HG03139 (cell line): ENCODE data around the gene KCNH1.
"Not testable (repeated sequence)": the region's sequence is repeated elsewhere in the genome, so short reads cannot be mapped to it uniquely, and the experiment has no call there.

ENCODE experiments used
- ATAC-seq: cut with Tn5 transposase; IDR thresholded peaks from one replicate; pipeline ENCODE4 v1.9.1; 2021; ENCODE audit not compliant: unreplicated experiment

KCNH1 gene

GRCh38 chr1:211101481-211101880, 32.5 kb downstream of the KCNH1 start:
- no peak for ATAC-seq

GRCh38 chr1:211099393-211099792, 34.6 kb downstream of the KCNH1 start:
- no peak for ATAC-seq

GRCh38 chr1:211095381-211095780, 38.6 kb downstream of the KCNH1 start:
- no peak for ATAC-seq

- no peak for ATAC-seq
Measured at GRCh38 chr1:211092955-211093354, 41.0 kb downstream of the KCNH1 start.

GRCh38 chr1:211091867-211092266, 42.1 kb downstream of the KCNH1 start:
- ATAC-seq: no peak

- ATAC-seq: no peak
Measured at GRCh38 chr1:211089536-211089935, 44.4 kb downstream of the KCNH1 start.

GRCh38 chr1:211088156-211088555, 45.8 kb downstream of the KCNH1 start:
- ATAC-seq: no peak

GRCh38 chr1:211082824-211083223, 51.1 kb downstream of the KCNH1 start:
- ATAC-seq: no peak

- not testable (repeated sequence) for ATAC-seq
Measured at GRCh38 chr1:211081447-211081846, 52.5 kb downstream of the KCNH1 start.

- ATAC-seq: no peak
Measured at GRCh38 chr1:211068976-211069375, 65.0 kb downstream of the KCNH1 start.

- ATAC-seq: no peak
Measured at GRCh38 chr1:211066781-211067384, 67.1 kb downstream of the KCNH1 start.

GRCh38 chr1:211041838-211042237, 92.1 kb downstream of the KCNH1 start:
- ATAC-seq: not testable (repeated sequence)

- ATAC-seq: no peak
Measured at GRCh38 chr1:211037095-211037494, 96.9 kb downstream of the KCNH1 start.

- no peak for ATAC-seq
Measured at GRCh38 chr1:211036381-211037060, 97.4 kb downstream of the KCNH1 start.

GRCh38 chr1:211035821-211036380, 98.0 kb downstream of the KCNH1 start:
- no peak for ATAC-seq

- ATAC-seq: no peak
Measured at GRCh38 chr1:211033921-211034525, 99.9 kb downstream of the KCNH1 start.

GRCh38 chr1:211024901-211025300, 109.0 kb downstream of the KCNH1 start:
- no peak for ATAC-seq

GRCh38 chr1:211019266-211019665, 114.7 kb downstream of the KCNH1 start:
- no peak for ATAC-seq

GRCh38 chr1:211018690-211019089, 115.3 kb downstream of the KCNH1 start:
- no peak for ATAC-seq

- ATAC-seq: no peak
Measured at GRCh38 chr1:211017075-211017718, 116.8 kb downstream of the KCNH1 start.

GRCh38 chr1:211014275-211014674, 119.7 kb downstream of the KCNH1 start:
- ATAC-seq: no peak
